Measurements from ENCODE around the gene AATF. TPM values are rescaled to one million over a fixed set of nuclear protein-coding genes. Genes with fewer than 3 reads are reported as not detected.

The AATF gene
- total RNA-seq, 1 donor: 19.1 TPM

DNA sequence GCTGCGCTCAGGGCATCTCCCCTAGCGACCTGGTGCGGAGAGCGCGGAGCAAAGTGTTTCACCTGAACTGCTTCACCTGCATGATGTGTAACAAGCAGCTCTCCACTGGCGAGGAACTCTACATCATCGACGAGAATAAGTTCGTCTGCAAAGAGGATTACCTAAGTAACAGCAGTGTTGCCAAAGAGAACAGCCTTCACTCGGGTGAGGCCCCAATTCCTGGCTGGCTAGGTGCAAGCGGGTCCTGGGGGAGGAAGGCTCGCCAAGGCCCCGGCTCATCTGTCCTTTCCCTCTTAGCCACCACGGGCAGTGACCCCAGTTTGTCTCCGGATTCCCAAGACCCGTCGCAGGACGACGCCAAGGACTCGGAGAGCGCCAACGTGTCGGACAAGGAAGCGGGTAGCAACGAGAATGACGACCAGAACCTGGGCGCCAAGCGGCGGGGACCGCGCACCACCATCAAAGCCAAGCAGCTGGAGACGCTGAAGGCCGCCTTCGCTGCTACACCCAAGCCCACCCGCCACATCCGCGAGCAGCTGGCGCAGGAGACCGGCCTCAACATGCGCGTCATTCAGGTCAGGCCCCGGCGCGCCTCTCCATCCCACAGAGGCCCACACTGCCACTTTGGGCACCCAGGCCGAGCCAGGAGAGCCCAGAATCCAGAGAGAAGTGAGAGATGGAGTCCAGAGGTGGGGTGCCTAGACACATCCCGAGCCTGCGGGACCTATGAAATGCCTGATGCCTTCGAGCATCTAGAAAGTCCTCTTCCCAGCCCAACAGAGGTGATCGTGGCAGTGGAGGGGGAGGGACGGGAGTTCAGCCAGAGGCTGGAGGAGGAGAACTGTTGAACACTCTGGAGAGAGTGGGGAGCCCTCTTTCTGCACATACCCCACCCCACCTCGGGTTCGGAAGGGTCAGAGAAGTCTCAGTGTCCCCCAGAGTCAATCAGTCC, 8.2 kb upstream of the AATF start:
- no peak for DNase-seq (ENCODE audit: low read depth in 2 of 3, low spot score in 2 of 3)

DNA sequence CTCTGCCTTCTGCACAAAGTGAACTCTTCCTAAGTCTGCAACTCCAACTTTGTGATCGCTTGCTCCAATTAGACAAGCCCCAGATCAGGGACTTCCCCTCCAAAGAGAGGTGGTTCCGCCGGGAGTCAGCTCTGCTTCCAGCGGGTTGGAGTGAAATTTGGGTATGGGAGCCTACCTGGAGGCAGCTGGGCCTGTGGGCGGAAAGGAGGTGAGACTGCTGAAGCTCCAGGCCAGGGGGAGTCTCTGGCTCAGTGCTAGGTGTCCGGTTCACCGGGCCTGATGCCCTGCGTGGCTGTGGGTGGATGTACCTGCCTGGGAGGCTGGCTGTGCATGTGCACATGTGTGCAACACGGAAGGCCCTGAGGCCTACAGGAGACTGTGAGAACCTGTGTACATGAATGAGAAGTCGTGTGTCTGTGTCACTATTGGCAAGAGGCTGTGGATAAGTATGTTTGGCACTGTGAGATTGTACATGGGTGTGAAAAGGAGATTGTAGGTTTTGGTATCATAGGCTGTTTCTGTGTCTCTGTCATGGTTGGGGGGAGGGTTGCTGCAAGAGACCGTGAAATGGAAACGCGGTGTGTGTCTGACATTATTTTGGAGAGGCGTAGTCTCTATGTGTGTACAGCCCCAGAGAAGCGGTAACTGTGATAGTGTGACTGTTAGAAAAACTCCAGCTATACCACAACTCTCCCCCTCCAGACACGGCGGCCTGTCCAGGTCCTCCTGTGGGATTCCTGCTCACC, 7.3 kb upstream of the AATF start:
- no peak for DNase-seq (ENCODE audit: low read depth in 2 of 3, low spot score in 2 of 3)

DNA sequence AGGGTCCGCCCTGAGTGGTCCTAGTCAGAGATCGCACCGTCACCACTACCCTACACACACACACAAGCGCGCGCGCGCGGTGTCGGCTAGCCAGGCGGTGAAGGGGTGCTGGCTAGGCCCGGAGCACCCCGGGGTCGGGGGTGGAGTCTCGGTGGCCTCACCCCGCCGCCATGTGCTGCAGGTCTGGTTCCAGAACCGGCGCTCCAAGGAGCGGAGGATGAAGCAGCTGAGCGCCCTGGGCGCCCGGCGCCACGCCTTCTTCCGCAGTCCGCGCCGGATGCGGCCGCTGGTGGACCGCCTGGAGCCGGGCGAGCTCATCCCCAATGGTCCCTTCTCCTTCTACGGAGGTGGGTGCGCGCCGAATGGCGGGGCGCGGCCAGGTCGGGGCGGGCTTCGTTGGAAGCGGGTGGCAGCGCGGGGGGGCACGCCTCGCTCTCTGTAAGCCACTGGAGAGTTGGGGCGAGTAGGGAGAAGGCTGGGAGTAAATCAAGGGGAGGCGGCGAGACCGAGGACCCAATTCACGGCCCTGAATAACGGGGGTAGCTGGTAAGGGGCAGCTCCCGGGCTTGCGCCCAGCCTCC, 6.6 kb upstream of the AATF start:
- DNase-seq (ENCODE audit: low read depth in 2 of 3, low spot score in 2 of 3): no peak

DNA sequence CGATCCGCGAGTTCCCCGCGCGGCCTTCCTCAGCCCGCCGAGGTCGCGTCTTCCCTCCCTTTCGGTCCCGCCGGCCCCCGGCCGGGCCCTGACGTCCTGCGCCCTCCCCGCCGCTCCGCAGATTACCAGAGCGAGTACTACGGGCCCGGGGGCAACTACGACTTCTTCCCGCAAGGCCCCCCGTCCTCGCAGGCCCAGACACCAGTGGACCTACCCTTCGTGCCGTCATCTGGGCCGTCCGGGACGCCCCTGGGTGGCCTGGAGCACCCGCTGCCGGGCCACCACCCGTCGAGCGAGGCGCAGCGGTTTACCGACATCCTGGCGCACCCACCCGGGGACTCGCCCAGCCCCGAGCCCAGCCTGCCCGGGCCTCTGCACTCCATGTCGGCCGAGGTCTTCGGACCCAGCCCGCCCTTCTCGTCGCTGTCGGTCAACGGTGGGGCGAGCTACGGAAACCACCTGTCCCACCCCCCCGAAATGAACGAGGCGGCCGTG, 6.1 kb upstream of the AATF start:
- no peak for DNase-seq (ENCODE audit: low read depth in 2 of 3, low spot score in 2 of 3)

DNA sequence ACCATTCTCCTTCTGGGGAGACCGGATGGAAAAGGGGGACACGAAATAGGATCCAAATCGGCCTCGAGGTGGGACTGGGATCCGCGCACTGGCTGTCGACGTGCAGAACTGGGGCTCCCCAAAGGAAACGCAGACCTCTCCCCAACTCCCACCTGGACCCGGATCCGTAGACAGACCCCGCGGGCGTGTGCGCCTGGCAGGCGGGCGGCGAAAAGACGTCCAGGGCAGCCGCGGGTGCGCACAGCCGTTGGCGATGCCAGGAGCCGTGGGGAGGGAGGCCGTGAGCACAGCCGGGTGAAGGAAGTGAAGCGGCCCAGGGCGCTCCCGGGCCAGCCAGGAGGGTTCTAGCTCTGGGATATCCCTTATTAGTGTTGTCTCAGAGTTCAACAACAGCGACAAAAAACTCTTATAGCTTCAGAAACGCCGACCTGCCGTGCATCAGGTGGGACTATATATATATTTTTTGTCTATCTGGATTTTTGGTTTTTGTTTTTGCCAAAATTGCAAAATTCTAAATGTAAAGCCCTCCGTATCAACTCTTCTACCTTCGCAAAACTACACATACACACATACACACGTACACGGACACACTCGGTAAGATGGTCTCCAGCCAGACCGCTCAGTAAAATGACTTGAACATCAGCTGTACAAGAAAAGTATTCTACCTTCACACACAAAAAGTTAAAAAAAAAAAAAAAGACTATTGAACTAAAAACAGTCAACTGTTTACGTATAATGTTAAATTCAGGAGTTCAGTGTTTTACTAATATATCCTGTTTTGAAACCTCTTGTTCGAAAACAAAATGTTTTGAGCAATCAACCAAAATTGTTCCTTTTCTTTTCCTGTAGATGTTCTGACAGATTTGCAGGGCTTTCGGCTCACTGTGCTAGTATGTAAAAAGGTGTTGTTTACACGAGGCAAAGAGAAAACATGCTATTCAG, 5.2 kb upstream of the AATF start:
- DNase-seq (ENCODE audit: low read depth in 2 of 3, low spot score in 2 of 3): peak in 1 of 3 donors; percentile 45

DNA sequence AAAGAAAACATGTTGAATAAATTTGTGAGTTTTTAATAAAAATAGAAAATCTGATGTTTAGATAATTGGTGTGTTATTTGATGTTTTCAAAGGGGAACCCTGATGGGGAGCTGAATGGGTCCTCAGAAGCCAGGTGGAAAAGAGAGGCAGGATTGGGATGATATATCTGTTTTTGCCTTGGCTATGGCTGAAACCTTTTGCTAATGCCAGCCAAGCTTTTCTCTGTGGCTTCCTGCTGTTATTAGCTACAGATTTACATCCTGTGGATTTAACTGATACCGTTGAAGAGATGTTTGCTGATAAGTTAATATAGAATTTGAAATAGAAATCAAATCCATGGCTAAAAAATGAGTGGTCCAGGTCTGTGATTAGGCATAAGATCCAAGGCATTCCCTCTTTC, 4.2 kb upstream of the AATF start:
- DNase-seq (ENCODE audit: low read depth in 2 of 3, low spot score in 2 of 3): no peak

DNA sequence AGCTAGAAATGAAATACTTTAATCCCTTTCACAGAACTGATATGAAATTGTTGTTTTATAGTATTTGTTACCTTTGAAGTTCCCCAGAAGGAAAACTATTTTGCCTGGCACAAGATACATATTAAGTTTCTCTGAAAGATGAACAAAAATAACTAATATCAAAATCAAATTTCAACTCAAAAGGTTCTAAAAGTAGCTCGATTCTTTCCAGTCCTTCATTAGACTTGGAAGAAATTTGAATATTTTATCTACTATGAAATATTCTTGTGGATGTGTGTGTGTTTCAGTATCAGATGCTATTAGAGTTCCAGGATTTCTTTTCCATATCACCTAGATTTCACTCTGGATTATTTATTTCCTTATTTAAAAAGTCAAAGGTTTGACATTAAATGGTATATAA, 3.6 kb upstream of the AATF start:
- DNase-seq (ENCODE audit: low read depth in 2 of 3, low spot score in 2 of 3): no peak

DNA sequence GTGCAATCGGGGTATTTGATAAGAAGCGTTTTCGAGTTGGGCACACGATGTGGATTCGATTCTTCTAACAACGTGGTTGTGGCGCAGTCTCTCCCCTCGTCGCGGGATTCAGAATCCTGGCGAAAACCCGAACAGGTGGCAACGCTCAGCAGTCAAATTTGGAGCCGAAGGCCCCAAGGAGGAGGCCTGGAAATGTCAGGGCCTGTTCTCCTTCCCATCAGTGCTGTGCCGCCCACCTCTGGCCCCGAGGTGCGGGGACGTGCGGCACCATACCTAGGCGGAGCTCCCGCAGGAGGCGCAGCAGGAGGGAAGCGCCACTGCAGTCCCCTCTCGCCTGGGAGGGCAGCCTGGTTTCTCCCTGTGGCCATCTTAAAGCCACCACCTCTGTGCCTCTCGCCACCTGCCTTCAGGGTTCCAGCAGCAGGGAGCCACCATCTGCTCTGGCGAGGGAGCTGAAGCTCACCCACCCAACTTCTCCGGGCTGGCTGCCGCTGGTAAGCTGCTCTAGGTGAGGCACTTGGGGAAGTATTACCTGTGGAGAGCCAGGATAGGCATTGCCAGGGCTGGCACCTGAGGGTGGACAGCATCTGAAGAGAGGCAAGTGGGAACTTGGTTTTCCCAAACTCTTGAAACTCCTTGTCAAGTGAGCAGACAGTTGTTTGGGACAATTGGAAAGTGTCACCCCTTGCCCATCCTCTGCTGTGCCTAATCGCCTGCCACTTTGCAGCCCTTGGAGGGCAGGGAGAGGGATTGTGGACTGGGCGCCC, 2.6 kb upstream of the AATF start:
- no peak for DNase-seq (ENCODE audit: low read depth in 2 of 3, low spot score in 2 of 3)

DNA sequence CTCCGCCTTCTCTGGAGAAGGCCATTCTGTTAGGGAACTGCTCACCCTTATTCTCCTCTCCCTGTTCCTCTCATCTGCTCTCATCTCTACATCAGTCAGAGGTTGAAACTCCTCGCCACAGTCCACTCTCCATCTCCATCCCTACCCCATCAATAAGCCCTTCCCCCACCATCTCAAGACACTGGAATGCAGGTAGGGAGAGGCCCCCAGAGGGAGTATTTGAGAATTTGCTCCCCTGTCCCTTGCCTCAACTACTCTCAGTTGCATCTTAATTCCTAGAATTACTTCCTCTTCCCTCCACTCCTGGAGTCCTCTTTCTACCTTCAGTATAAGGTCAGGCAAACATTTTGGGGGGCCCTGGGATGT, 2.0 kb upstream of the AATF start:
- no peak for DNase-seq (ENCODE audit: low read depth in 2 of 3, low spot score in 2 of 3)

DNA sequence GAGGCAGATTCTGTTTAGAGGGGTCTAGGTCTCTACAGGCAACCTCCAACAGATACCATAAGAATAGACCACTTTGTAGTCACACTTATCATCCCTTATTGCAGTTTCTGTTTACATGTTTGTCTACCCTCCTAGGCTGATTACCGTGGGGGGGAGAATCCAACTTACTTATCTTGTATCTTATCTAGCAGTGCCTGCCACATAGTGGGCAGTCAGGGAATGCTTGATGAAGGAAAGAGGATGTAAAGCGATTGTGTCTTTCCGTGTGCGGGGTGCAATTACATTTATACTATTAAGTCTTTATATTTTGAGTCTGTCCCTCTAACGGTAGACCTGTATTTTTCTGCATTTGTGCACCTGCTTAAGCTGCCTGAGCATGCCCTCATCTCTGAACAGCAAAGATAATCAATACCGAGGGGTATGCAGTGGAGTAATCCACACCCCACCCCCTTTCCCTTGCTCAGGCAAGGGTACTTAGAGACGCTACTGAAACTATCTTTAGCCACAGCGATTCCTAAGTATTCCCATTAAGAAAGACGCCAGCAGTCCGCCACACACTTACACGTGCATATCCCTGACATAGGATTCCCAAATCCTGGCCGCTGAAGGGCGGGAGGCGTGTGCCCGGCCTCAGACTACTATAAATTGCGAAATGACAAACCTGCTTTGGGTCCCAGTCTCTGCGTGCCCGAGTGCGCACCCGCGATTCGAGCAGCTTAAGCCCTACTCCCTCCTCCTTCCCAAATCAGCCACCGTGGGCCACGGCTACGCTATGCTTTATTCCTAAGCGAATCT, 635 bp upstream of the AATF start:
- no peak for DNase-seq (ENCODE audit: low read depth in 2 of 3, low spot score in 2 of 3)

DNA sequence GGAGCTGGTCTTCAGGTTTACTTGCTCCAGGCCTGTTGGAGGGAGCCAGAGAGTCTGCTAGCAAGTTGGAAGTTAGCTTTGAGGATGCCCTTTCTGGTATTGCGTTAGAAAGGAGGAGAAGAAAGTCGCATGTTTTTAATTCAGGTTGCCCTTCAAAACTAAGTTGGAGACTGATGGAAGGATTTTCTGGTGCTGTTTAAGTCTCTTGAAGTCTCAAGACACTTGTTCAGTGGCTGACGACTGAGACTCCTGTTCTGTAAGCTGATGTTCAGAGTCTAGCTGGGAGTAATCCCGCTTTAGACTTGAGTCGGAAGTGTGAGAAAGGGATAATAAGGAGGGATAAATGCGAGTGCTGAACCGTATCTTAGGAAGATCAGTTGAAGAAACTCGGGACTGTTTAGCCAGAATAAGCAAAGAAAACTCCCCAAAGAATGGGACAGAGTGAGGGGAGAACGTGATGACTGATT, 740 bp downstream of the AATF start:
- DNase-seq (ENCODE audit: low read depth in 2 of 3, low spot score in 2 of 3): no peak

DNA sequence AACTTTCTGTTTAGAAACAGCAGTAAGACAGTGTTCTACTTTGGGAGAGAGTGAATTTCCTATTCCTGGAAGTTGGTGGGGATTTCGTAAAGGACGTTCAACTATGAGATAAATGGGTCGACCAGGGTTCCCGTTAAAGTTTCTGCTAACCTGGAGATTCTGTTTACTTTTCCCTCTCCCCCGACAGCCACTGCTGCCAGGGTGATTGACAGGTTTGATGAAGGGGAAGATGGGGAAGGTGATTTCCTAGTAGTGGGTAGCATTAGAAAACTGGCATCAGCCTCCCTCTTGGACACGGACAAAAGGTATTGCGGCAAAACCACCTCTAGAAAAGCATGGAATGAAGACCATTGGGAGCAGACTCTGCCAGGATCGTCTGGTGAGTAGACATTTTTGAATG, 1.3 kb downstream of the AATF start:
- DNase-seq (ENCODE audit: low read depth in 2 of 3, low spot score in 2 of 3): no peak

DNA sequence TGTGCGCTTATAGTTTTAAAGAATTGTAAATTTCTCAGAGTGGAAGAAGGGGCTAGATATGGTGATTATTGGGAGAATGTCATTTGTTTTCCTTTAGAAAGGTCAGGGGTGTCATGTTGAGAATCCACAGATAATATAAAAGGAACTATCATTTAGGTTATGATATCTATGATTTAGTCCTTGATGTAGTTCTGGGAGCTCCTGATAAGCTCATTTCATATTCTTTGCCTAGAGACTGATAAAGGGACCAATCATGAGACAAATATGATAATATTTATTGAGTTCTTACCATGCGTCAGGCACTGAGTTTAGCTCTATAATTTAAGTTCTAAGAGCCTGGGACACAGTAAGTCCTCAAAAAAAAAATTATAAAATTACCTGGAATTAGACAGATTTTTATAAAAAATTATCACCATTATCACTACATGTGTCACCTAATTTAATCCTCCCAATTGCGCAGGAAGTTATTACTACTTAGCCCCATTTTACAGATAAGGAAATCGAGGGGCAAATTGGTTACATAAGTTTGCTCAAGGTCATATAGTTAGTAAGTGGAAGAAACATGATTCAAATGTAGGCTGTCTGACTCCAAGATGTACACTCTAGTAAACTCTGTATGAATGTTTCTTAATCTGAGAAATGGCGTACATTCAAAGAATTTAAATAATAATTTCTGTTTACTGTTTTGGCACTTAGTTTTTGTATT, 2.5 kb downstream of the AATF start:
- DNase-seq (ENCODE audit: low read depth in 2 of 3, low spot score in 2 of 3): no peak

DNA sequence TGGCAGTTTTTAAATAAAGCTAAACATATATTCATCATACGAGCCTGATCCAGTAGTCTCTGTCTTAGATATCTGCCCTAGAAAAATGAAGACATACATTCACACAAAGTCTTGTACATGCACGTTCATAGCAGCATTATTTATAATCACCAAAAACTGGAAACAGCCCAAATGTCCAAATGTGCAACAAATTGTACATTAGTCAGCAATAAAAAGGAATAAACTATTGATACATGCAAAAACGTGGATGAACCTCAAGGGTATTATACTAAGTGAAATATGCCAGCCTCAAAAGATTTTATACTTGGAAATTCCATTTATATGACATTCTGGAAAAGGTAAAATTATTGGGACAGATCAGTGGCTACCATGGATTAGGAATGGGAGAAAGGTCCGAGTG, 22.8 kb downstream of the AATF start:
- DNase-seq (ENCODE audit: low read depth in 2 of 3, low spot score in 2 of 3): no peak

DNA sequence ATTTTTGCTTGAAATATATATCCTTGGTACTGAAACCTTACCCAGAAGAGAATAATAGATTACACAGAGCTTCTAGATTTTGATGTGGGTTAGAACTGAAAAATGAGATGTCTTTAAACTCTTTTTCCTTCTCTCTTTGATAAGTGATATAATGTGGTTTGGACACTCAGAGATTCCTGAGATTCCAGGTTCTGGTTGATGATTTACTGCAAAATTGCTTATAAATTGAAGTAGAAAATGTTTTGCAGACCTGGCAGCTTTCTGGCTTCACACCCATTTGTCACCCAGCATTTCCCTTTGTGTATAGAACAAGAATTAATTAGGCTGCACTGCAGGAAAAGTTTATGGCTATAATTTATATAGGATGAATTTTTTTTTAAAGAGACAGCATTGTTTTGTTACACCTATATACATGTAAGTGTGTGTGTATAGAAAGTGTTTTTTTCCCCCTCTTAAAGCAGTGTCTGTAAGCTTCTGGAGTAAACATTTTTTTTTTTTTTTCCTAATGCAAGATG, 23.5 kb downstream of the AATF start:
- DNase-seq (ENCODE audit: low read depth in 2 of 3, low spot score in 2 of 3): no peak

DNA sequence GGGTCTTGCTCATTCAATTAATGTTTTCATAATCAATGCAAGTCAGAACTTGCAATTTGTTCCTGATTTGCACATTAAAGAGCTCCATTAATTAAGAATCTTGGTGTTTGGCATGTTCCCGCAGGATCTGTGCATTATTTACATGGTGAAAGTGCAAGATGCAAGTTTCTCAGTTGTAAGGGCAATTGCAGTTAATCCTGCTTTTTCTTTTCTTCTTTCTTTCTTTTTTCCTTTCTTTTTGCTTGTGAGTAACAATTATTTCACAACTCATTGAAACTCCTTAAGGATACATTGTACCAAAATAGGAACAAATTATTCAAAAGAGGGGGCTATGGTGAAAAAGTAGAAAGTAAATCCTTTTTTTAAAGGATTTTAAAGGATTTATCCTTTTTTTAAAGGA, 24.2 kb downstream of the AATF start:
- no peak for DNase-seq (ENCODE audit: low read depth in 2 of 3, low spot score in 2 of 3)

DNA sequence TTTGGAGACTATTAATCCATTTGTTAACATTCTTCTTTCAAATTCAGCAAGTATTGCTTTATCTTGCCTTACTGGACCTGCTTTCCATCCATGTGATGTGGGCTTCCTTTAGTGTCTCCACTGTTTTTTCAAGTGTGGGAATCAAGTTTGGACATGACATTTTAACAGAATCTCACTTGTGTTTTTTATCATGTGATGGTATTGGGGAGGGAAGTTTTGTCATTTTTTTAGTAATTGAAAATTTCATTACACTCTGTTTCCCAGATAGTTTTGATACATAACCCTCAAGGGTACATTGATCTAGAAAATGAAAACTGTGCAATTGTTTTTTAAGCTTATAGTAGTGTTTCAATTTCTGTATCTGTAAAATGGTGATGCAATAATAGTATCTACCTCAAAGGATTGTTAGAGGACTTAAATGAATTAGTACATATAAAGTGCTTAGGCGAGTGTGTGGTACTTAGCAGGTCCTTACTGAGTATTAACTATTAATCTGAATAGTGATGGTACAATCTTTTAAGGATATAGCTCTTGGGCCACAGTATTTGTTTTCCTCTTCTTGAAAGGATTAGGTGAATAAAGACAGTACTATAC, 27.3 kb downstream of the AATF start:
- DNase-seq (ENCODE audit: low read depth in 2 of 3, low spot score in 2 of 3): no peak

DNA sequence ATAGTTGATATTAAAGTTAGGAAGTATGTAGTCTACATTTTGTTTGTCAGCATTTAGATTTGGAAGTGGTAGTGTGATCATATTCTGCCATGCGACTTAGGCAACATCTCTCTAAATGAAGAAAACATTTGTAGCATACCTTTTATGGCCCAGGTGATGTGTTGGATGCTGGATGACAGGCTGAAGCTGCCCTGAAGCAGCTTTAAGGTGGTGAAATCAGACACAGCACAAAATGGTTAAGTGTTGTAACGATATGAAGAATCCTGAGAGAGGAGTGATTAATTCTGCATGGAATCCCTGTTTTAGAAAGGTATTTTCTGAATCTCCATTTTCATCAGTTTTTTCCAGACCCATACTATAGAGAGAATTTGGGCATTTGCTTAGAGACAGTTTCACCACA, 28.3 kb downstream of the AATF start:
- no peak for DNase-seq (ENCODE audit: low read depth in 2 of 3, low spot score in 2 of 3)
